Type B pancreatic cell (in vitro differentiated cells): ENCODE data around the gene KATNB1. TPM values are rescaled to one million over a fixed set of nuclear protein-coding genes. Genes with fewer than 3 reads are reported as not detected.

Experiments used
- DNase-seq: peaks from one replicate; pipeline ENCODE4 v3.0.0; 2021; ENCODE audit warnings: mixed read lengths; ENCODE audit not compliant: unreplicated experiment; ENCODE audit errors: extremely low spot score
- H3K27ac Mint-ChIP-seq: 2 replicates; pipeline ENCODE4 v1.8.0; 2021; ENCODE audit warnings: mild to moderate bottlenecking, mixed read lengths
- H3K27me3 Mint-ChIP-seq: 2 replicates; pipeline ENCODE4 v1.8.0; 2021; ENCODE audit warnings: mixed read lengths
- H3K36me3 Mint-ChIP-seq: 2 replicates; pipeline ENCODE4 v1.8.0; 2021; ENCODE audit warnings: mixed read lengths
- H3K4me1 Mint-ChIP-seq: one replicate; pipeline ENCODE4 v1.8.0; 2021; ENCODE audit warnings: mixed read lengths; ENCODE audit not compliant: unreplicated experiment
- H3K4me3 Mint-ChIP-seq: 2 replicates; pipeline ENCODE4 v1.8.0; 2021; ENCODE audit warnings: mild to moderate bottlenecking, mixed read lengths
- H3K9me3 Mint-ChIP-seq: 2 replicates; pipeline ENCODE4 v1.8.0; 2021; ENCODE audit warnings: mixed read lengths
- CTCF ChIP-seq: fragments of 200-600 bp; sonication (generic); conservative IDR thresholded peaks from 2 replicates; pipeline ENCODE4 v1.5.0; 2021; ENCODE audit warnings: antibody characterized with exemption, mild to moderate bottlenecking
- total RNA-seq: library from RNA; stranded (reverse); gene quantifications from 2 replicates; pipeline ENCODE4 v1.2.1, GENCODE V29; 2021; ENCODE audit warnings: low replicate concordance

Gene KATNB1
- total RNA-seq, 1 donor from 2014 or later, result 31.7 TPM

- Mint-ChIP-seq H3K4me3 (no peak overlapping the region), H3K9me3 (no peaks in the 10 kb centered on the region), H3K27me3 (no peaks in the 10 kb centered on the region), H3K36me3 (no peaks in the 10 kb centered on the region), H3K27ac (no peak overlapping the region), H3K4me1 (no peaks in the 10 kb centered on the region)
- no peak for DNase-seq
- no peak for TF ChIP-seq CTCF
Observed at GRCh38 chr16:57724531-57724930, 11.0 kb upstream of the KATNB1 start.

GRCh38 chr16:57725151-57725550 lies 10.4 kb upstream of the KATNB1 start:
- no peaks in the 10 kb centered on the region for H3K4me1 Mint-ChIP-seq
- no peak overlapping the region for H3K27ac Mint-ChIP-seq
- H3K4me3 Mint-ChIP-seq, result no peak overlapping the region
- no peaks in the 10 kb centered on the region for H3K36me3 Mint-ChIP-seq
- no peak for TF ChIP-seq CTCF
- DNase-seq, result no peak
- no peaks in the 10 kb centered on the region for H3K9me3 Mint-ChIP-seq
- H3K27me3 Mint-ChIP-seq, result no peaks in the 10 kb centered on the region

- no peaks in the 10 kb centered on the region for H3K9me3 Mint-ChIP-seq
- TF ChIP-seq CTCF, result no peak
- no peak overlapping the region for H3K4me3 Mint-ChIP-seq
- H3K36me3 Mint-ChIP-seq, result no peaks in the 10 kb centered on the region
- no peak overlapping the region for H3K27ac Mint-ChIP-seq
- no peak for DNase-seq
- H3K4me1 Mint-ChIP-seq, result no peaks in the 10 kb centered on the region
- no peaks in the 10 kb centered on the region for H3K27me3 Mint-ChIP-seq
Observed at GRCh38 chr16:57725554-57725953, 10.0 kb upstream of the KATNB1 start.

GRCh38 chr16:57725976-57726375 lies 9.6 kb upstream of the KATNB1 start:
- H3K36me3 Mint-ChIP-seq, result no peaks in the 10 kb centered on the region
- H3K9me3 Mint-ChIP-seq, result no peaks in the 10 kb centered on the region
- no peak for TF ChIP-seq CTCF
- no peaks in the 10 kb centered on the region for H3K27me3 Mint-ChIP-seq
- no peak for DNase-seq
- no peaks in the 10 kb centered on the region for H3K4me1 Mint-ChIP-seq
- H3K4me3 Mint-ChIP-seq, result no peak overlapping the region
- H3K27ac Mint-ChIP-seq, result no peak overlapping the region

GRCh38 chr16:57726433-57726947 lies 9.1 kb upstream of the KATNB1 start:
- no peak for DNase-seq
- no peaks in the 10 kb centered on the region for H3K27me3 Mint-ChIP-seq
- H3K4me3 Mint-ChIP-seq, result no peak overlapping the region
- no peaks in the 10 kb centered on the region for H3K36me3 Mint-ChIP-seq
- no peak for TF ChIP-seq CTCF
- no peak overlapping the region for H3K27ac Mint-ChIP-seq
- no peaks in the 10 kb centered on the region for H3K4me1 Mint-ChIP-seq
- H3K9me3 Mint-ChIP-seq, result no peaks in the 10 kb centered on the region

GRCh38 chr16:57727610-57728009 lies 8.0 kb upstream of the KATNB1 start:
- Mint-ChIP-seq H3K27me3 (no peaks in the 10 kb centered on the region), H3K27ac (no peak overlapping the region), H3K36me3 (no peaks in the 10 kb centered on the region), H3K9me3 (no peaks in the 10 kb centered on the region), H3K4me3 (no peak overlapping the region), H3K4me1 (no peaks in the 10 kb centered on the region)
- TF ChIP-seq CTCF, result no peak
- DNase-seq, result no peak
